Small intestine (tissue), 16 donors: Measurements from ENCODE around the gene KIAA1755. TPM values are rescaled to one million over a fixed set of nuclear protein-coding genes. Genes with fewer than 3 reads are reported as not detected.
A peak's percentile ranks its signal among the peaks of the same experiment; 100 is the strongest.

ENCODE experiments used
- DNase-seq, 2 donors: peaks; one replicate each; pipeline versions ENCODE4 v3.0.0 to v3.0.0-alpha.2; 2013
- FAIRE-seq: peaks from 2 replicates; lab custom pipeline; 2012; peaks lifted over from hg19 to GRCh38; lab: Jason Lieb, UNC
- H3K27ac ChIP-seq, 3 donors: one replicate each; pipeline ENCODE4 v1.5.1; 2013; ENCODE audit warnings: low read length in 2 of 3, mild to moderate bottlenecking in 2 of 3, control low read depth in 1 of 3, inconsistent platforms in 1 of 3, low read depth in 1 of 3, moderate library complexity in 1 of 3
- H3K27me3 ChIP-seq, 3 donors: one replicate each; pipeline ENCODE4 v1.6.1; 2013; ENCODE audit warnings: low read length in 3 of 3, inconsistent platforms in 1 of 3; ENCODE audit not compliant: control insufficient read depth in 3 of 3, insufficient read depth in 3 of 3
- H3K36me3 ChIP-seq, 3 donors: one replicate each; pipeline ENCODE4 v1.6.1; 2013; ENCODE audit warnings: low read length in 3 of 3, inconsistent platforms in 1 of 3, low read depth in 1 of 3, mild to moderate bottlenecking in 1 of 3, moderate library complexity in 1 of 3; ENCODE audit not compliant: control insufficient read depth in 3 of 3, insufficient read depth in 2 of 3
- H3K4me1 ChIP-seq, 3 donors: one replicate each; pipeline ENCODE4 v1.6.1; 2013; ENCODE audit warnings: low read length in 2 of 3, inconsistent platforms in 1 of 3, low read depth in 1 of 3, mild to moderate bottlenecking in 1 of 3, moderate library complexity in 1 of 3; ENCODE audit not compliant: control insufficient read depth in 3 of 3, insufficient read depth in 2 of 3
- H3K4me3 ChIP-seq, 3 donors: one replicate each; pipeline ENCODE4 v1.5.1; 2013; ENCODE audit warnings: low read length in 3 of 3, control low read depth in 1 of 3, inconsistent platforms in 1 of 3, low read depth in 1 of 3, mild to moderate bottlenecking in 1 of 3, moderate library complexity in 1 of 3
- H3K9me3 ChIP-seq, 2 donors: one replicate each; pipeline ENCODE4 v1.6.1; 2013; ENCODE audit warnings: low read depth in 1 of 2, low read length in 1 of 2; ENCODE audit not compliant: control insufficient read depth in 2 of 2, insufficient read depth in 1 of 2
- WGBS, 3 donors: extraction: QIAGEN DNeasy Blood & Tissue Kit; methylation state at CpG; one replicate each; pipeline ENCODE4 v1.1.7; 2013; 5-methylcytosine and 5-hydroxymethylcytosine counted together
- long read RNA-seq, 10 donors: transcript quantifications; one replicate each; lab custom pipeline, GENCODE V29; 2026
- polyA plus RNA-seq, 4 donors: library from polyadenylated mRNA; stranded (reverse) in 3 of 4; unstranded in 1 of 4; fragments of 200-250 nt in 3 of 4; fragments of 120-200 nt in 1 of 4; gene quantifications; one replicate each; pipeline versions ENCODE4 v1.2.1 to v1.2.3, GENCODE V29; 2013
- donor health status: healthy with polysubstance abuse.
- donor health status: control.
- donor health status: control.
- donor health status: Bipolar disorder and iron deficiency.
- donor health status: healthy.

KIAA1755 gene, protein sequence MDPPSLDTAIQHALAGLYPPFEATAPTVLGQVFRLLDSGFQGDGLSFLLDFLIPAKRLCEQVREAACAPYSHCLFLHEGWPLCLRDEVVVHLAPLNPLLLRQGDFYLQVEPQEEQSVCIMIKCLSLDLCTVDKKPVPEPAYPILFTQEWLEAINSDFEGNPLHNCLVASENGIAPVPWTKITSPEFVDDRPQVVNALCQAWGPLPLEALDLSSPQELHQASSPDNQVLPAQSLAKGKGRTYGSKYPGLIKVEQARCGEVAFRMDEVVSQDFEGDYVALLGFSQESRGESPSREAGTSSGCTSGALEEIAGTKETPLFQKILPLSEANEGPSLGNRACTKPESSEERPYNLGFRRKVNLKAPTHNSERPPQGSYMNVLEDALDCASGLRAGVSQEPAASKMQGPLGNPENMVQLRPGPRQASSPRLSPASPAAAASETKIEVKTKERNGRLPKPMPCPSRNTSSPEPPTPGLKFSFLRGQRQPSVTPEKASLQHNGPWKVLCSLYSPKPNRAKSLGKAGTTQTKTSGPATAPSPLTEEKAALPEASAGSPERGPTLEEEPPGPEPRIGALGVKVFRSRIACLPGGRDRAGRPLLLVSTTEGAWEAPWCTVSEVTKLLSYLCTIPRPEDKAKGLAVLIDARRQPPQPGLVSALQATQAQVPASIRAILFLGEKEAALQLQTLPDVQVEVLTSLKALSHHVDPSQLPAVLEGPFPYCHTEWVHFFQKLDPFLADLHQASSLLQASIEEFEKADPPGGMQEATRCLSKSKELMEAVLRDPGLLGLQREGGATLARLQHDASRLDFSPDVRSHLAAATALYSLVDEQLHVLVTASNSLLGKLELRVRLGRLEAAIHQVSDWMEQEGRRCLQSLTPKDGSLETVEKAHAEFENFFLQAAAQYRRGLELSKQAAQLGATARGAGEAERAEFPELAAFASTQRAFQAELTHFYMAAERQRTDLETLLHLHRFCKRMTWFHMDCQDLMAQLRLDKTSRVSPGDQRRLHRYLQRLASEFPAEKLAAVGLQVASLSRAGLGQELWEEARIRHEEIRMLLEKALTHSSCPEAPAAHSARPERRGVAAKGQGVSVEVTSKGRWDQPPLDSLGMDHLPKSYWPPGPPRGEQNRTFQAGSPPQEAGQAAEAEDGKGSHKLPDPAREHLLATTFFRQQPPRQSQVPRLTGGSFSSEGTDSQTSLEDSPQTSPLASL
- 1 to 10 TPM in 3 of 4 donors, under 1 TPM in 1; 0.45 to 5.6 (median 1.5) TPM for polyA plus RNA-seq
- long read RNA-seq, donor 1, partial matches to known transcripts = 0 of 1 reads
- long read RNA-seq, donor 1, other reads (novel, unspliced or antisense) = 0 of 1 reads
- long read RNA-seq, donor 2 = 0 reads
- long read RNA-seq, donor 3, partial matches to known transcripts = 10 of 10 reads
- long read RNA-seq, donor 3, other reads (novel, unspliced or antisense) = 0 of 10 reads
- long read RNA-seq, donor 4 = 0 reads
- long read RNA-seq, donor 5 = 0 reads
- long read RNA-seq, donor 6 = 0 reads
- long read RNA-seq, donor 7 = 0 reads
- long read RNA-seq, donor 8 = 0 reads
- long read RNA-seq, donor 9 = 0 reads
- long read RNA-seq, donor 10 = 0 reads

GRCh38 chr20:38260378-38261053 lies at the start of gene KIAA1755:
Gene KIAA1755 (minus strand): TSS chr20:38260735. CDS start chr20:38260500, 235 bp downstream.
- WGBS, 3 donors = 5 to 8% (median 7%) methylated on average over 44 to 64 of the region's 65 CpGs
- no peaks in the 10 kb centered on the region for H3K9me3 ChIP-seq
- peak within 1 kb of the TSS in 2 of 3 donors; percentile 33 to 72 for H3K27ac ChIP-seq
- H3K4me3 ChIP-seq = peak within 1 kb of the TSS in 1 of 3 donors; percentile 32
- no peaks in the 10 kb centered on the region for H3K4me1 ChIP-seq
- H3K36me3 ChIP-seq = no peaks in the 10 kb centered on the region
- FAIRE-seq (no peak), DNase-seq (no peak)
- H3K27me3 ChIP-seq = peaks cover 4 to 35% (median 5%) of the 10 kb centered on the region in 3 donors

DNA sequence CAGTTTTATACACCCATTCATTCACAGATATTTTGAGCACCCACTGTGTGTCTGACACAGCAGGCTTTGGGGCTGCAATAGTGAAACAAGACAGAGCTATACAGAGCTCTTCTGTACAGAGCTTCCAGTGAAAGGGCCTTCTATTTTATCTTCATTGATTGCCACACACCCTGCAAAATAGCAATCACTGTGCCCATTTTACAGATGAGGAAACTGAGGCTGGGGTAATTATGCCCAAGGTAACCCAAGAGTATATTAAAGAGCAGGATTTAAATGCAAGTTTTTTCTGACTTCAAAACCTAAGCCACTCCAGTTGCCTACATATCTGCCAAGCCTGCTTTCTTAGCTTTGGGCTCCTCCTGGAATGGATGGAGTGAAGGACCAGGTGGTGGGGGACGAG lies 47.9 kb upstream of the KIAA1755 start:
- Histone ChIP-seq H3K36me3 (no peaks in the 10 kb centered on the region), H3K4me1 (no peaks in the 10 kb centered on the region), H3K27ac (no peak overlapping the region), H3K9me3 (peaks cover 0 to 6% of the 10 kb centered on the region in 2 donors), H3K4me3 (no peak overlapping the region), H3K27me3 (peaks cover 0 to 10% (median 7%) of the 10 kb centered on the region in 3 donors)
- DNase-seq (no peak), FAIRE-seq (no peak)
- 19 to 89% (median 47%) methylated on average over 1 of the region's 1 CpG for WGBS, 3 donors

GRCh38 chr20:38308047-38308438 lies 47.5 kb upstream of the KIAA1755 start:
- no peaks in the 10 kb centered on the region for H3K4me1 ChIP-seq
- WGBS, 3 donors = 53 to 63% (median 57%) methylated on average over 4 of the region's 4 CpGs
- no peak for DNase-seq
- H3K27me3 ChIP-seq = peaks cover 0 to 10% (median 7%) of the 10 kb centered on the region in 3 donors
- H3K27ac ChIP-seq = no peak overlapping the region
- H3K36me3 ChIP-seq = no peaks in the 10 kb centered on the region
- no peak for FAIRE-seq
- peaks cover 0 to 6% of the 10 kb centered on the region in 2 donors for H3K9me3 ChIP-seq
- no peak overlapping the region for H3K4me3 ChIP-seq

- H3K4me3 ChIP-seq = no peak overlapping the region
- no peaks in the 10 kb centered on the region for H3K4me1 ChIP-seq
- peaks cover 0 to 12% (median 10%) of the 10 kb centered on the region in 3 donors for H3K27me3 ChIP-seq
- DNase-seq (no peak), FAIRE-seq (no peak)
- 79 to 81% (median 79%) methylated on average over 8 of the region's 8 CpGs for WGBS, 3 donors
- H3K9me3 ChIP-seq = peaks cover 0 to 6% of the 10 kb centered on the region in 2 donors
- no peaks in the 10 kb centered on the region for H3K36me3 ChIP-seq
- H3K27ac ChIP-seq = no peak overlapping the region
Measured at GRCh38 chr20:38307371-38308046, 47.0 kb upstream of the KIAA1755 start.

DNA sequence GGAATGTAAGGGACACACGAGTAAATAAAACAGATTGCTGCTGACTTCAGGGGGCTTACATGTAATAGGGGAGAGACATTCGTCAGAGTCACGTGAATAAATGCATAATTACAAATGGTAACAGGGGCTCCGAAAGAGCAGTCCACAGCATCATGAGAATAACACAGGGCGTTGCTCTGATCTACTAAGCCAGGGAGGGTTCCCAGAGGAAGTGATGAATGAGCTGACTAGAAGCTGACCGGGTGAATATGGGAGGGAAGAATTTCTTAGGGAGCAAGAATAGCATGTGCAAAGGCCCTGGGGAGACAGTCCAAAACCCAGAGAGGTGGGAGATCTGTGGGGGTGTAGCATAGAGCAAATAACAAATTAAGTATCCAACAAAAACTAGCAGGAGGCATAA lies 45.8 kb upstream of the KIAA1755 start:
- Histone ChIP-seq H3K27ac (no peak overlapping the region), H3K4me3 (no peak overlapping the region), H3K27me3 (peaks cover 0 to 10% (median 10%) of the 10 kb centered on the region in 3 donors), H3K36me3 (no peaks in the 10 kb centered on the region), H3K9me3 (peaks cover 0 to 6% of the 10 kb centered on the region in 2 donors), H3K4me1 (no peaks in the 10 kb centered on the region)
- DNase-seq = no peak
- WGBS, 3 donors = 78 to 82% (median 82%) methylated on average over 6 of the region's 6 CpGs
- no peak for FAIRE-seq

GRCh38 chr20:38305541-38305940 lies 45.0 kb upstream of the KIAA1755 start:
- no peak for DNase-seq
- WGBS, 3 donors = 82 to 86% (median 82%) methylated on average over 4 of the region's 4 CpGs

More at GRCh38 chr20:38305541-38305940, 45.0 kb upstream of the KIAA1755 start:
- Histone ChIP-seq H3K9me3 (peaks cover 0 to 6% of the 10 kb centered on the region in 2 donors), H3K27ac (no peak overlapping the region), H3K36me3 (no peaks in the 10 kb centered on the region), H3K27me3 (peaks cover 0 to 10% (median 10%) of the 10 kb centered on the region in 3 donors), H3K4me1 (no peaks in the 10 kb centered on the region), H3K4me3 (no peak overlapping the region)
- FAIRE-seq = no peak
